GM13976 (cell line): ENCODE results near the gene C19orf12.
A peak's percentile ranks its signal among the peaks of the same experiment; 100 is the strongest.

Experiments
- DNase-seq: peaks from one replicate; pipeline ENCODE4 v3.0.0; 2012; ENCODE audit warnings: low spot score
- in situ Hi-C: fragments of 300-500 bp; cut with MboI; formaldehyde crosslinking; loops from one replicate; pipeline ENCODE4 v1.12.0; 2022; ENCODE audit warnings: low sequenced_read_pairs, mixed read lengths, inconsistent platforms; ENCODE audit not compliant: unreplicated experiment
- TF ChIP-seq, protein P1 (sequence below): IDR thresholded peaks from 2 replicates; pipeline ENCODE4 v1.5.1; 2012; ENCODE audit warnings: borderline replicate concordance, mild to moderate bottlenecking; ENCODE audit not compliant: insufficient read depth; ENCODE audit errors: extremely low read depth, missing control alignments, control extremely low read depth

Gene C19orf12

DNA sequence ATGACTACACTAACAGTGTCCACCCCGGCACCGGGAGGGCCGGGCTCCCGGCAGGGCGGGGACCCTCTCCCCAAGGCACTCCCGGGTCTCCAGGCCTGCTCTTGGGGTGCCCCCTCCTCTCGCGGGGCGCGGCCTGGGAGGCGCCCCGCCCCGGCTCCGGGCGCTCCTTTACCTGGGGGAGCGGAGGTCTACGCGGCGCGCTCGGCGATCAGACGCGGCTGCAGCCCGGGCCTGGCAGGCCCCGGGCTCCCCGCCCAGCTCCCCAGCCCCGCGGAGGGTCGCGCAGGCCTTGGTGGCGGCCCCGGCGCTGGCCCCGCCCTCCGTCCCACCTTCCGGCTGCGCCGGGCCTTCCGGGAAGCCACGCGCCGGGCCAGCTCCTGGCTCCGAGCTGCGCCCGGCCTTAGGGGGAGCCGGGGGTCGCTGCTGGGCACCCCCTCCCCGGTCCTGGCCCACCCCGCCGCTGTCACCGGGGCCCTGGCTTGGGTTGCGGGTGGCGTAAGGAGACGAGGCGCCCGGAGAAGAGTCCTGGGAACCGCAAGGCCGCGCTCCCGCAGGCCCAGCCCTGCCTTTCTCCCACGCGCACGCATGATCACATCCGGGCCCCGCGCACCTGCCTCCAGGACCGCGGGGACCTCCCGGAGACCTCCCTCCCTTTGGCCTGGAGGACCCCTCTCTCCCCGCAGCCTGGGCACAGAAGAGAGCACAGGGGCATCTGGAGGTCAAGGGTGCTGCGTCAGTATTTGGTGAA lies at the start of gene C19orf12:
C19orf12 (minus strand) TSS at position 309 of the 748 bp plus-strand sequence. CDS start 6,848 bp downstream, outside the sequence.
- TF ChIP-seq, protein P1, sequence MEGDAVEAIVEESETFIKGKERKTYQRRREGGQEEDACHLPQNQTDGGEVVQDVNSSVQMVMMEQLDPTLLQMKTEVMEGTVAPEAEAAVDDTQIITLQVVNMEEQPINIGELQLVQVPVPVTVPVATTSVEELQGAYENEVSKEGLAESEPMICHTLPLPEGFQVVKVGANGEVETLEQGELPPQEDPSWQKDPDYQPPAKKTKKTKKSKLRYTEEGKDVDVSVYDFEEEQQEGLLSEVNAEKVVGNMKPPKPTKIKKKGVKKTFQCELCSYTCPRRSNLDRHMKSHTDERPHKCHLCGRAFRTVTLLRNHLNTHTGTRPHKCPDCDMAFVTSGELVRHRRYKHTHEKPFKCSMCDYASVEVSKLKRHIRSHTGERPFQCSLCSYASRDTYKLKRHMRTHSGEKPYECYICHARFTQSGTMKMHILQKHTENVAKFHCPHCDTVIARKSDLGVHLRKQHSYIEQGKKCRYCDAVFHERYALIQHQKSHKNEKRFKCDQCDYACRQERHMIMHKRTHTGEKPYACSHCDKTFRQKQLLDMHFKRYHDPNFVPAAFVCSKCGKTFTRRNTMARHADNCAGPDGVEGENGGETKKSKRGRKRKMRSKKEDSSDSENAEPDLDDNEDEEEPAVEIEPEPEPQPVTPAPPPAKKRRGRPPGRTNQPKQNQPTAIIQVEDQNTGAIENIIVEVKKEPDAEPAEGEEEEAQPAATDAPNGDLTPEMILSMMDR, result no peak
- DNase-seq, result peak; percentile 83
- in situ Hi-C loops, result no loop called here

DNA sequence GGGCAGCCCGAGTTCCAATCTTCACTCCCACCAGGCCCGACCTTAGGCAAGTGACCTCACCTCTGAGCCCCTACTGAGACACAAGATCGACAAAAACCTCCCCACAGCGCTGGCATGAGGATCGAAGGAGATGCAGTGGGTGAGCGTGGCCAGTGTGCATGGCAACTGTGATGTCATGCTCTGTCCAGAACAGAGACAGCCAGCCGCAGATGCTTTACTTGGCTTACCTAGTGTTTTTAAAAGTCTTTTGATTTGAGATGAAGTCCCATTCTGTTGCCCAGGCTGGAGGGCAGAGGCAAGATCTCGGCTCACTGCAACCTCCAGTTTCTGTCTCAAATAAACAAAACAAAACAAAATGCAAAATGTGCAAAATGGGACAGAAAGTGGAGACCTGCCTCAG lies 49.3 kb upstream of the C19orf12 start:
- no peak for DNase-seq
- in situ Hi-C loops, result loop anchor here (25.0 kb wide), 1 partner anchor 898 kb away; no protein-coding TSS in a partner anchor
- TF ChIP-seq, protein P1, result no peak

DNA sequence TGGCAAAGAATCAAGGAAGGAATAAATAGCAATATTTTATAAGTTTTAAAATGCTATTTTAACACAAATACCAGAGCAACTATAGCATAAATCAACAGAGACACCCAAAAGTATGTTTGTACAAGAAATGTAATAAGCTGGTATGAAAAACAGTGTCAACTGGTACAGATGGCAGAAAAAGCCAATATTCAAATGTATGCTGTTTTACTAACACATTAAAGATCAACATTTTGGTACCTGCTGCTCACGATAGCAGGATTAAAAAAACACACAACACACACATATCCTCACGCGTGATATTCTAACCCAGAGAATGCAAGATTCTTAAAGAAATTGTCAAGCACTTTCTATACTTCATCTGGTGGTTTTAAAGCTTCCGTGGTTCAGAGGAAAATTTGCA lies 48.1 kb upstream of the C19orf12 start:
- in situ Hi-C loops, result loop anchor here (25.0 kb wide), 1 partner anchor 899 kb away; no protein-coding TSS in a partner anchor
- TF ChIP-seq, protein P1, result no peak
- DNase-seq, result no peak

DNA sequence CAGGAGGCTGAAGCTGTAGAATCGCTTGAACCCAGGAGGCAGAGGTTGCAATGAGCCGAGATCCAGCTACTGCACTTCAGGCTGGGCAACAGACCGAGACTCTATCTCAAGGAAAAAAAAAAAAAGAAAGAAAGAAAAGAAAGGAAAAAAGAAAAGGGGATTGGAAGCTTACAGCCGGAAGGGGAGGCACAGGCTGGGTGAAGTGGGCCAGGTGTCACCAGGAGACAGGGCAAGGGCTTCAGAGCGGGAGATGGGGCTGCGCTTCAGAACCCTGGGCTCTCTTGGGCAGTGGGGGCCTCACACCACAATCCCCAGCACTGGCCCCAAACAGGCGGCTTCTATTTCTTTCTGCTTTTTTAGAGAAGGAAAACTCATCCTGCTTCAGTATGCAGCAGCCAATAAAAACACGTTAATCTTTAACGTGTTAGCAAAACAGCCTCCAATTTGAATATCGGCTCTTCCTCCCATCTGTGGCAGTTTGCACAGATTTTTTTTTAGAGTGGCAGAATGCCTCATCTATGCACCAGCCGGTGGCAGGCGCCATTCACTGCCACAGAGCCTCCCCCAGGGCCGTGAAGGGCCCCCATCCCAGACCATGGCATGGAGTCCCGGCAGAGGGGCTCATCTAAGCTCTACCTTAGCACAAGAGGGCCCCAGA lies 46.6 kb upstream of the C19orf12 start:
- in situ Hi-C loops, result loop anchor here (25.0 kb wide), 1 partner anchor 901 kb away; no protein-coding TSS in a partner anchor
- no peak for DNase-seq
- TF ChIP-seq, protein P1, result no peak

DNA sequence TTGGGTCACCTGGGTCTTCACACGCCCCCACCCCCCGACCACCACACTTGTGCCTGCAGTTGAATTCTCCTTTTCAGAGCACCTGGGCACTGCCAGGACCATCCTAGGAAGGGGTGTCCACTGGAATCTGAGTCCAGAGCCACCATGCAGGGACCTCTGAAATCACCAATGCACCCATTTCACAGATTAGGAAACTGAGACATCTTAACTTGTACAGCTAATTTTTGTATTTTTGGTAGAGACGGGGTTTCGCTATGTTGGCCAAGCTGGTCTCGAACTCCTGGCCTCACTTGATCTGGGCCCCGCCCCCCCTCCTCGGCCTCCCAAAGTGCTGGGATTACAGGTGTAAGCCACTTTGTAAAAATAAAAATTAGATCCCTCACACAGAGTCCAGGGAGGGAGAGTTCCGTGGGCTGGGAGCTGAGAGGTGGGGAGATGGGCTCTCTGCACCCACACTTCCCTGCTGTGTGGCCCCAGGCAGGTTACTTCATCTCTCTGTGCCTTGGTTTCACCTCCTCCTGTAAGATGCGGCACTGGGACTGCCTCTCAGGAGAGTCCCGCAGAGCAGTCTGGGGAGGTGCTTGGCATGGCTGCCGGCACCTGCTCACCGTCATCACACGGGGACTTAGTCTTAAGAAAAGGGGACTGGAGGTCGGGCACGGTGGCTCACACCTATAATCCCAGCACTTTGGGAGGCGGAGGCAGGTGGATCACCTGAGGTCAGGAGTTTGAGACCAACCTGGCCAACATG lies 45.9 kb upstream of the C19orf12 start:
- DNase-seq, result no peak
- TF ChIP-seq, protein P1, result no peak
- in situ Hi-C loops, result loop anchor here (25.0 kb wide), 1 partner anchor 901 kb away; no protein-coding TSS in a partner anchor

DNA sequence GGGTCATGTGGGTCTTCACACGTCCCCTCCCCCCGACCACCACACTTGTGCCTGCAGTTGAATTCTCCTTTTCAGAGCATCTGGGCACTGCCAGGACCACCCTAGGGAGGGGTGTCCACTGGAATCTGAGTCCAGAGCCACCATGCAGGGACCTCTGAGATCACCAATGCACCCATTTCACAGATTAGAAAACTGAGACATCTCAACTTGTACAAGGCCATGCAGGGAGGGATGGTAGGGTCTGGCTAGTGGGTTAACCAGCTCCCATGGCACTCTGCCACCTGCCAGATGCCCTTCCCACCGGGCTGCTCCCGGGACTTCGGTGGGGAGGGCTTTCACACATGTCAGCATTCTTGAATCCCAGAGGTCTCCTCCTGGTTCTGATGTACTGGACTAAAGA lies 44.3 kb upstream of the C19orf12 start:
- TF ChIP-seq, protein P1, result no peak
- no peak for DNase-seq
- in situ Hi-C loops, result loop anchor here (25.0 kb wide), 1 partner anchor 903 kb away; no protein-coding TSS in a partner anchor
